Stimulated activated CD4-positive, alpha-beta T cell treated with anti-CD3 and anti-CD28 coated beads, Interleukin-12 subunit alpha, Interleukin-12 subunit beta, amount 100 ng/mL, for 24 hours (primary cell): ENCODE results near the gene RASIP1.
"Not testable (repeated sequence)": the region's sequence is repeated elsewhere in the genome, so short reads cannot be mapped to it uniquely, and the experiment has no call there.

Experiments used
- DNase-seq, 2 experiments: peaks; one replicate each; pipeline ENCODE4 v3.0.0-alpha.2; 2020; ENCODE audit warnings: low read depth in 2 of 2

Gene RASIP1, protein sequence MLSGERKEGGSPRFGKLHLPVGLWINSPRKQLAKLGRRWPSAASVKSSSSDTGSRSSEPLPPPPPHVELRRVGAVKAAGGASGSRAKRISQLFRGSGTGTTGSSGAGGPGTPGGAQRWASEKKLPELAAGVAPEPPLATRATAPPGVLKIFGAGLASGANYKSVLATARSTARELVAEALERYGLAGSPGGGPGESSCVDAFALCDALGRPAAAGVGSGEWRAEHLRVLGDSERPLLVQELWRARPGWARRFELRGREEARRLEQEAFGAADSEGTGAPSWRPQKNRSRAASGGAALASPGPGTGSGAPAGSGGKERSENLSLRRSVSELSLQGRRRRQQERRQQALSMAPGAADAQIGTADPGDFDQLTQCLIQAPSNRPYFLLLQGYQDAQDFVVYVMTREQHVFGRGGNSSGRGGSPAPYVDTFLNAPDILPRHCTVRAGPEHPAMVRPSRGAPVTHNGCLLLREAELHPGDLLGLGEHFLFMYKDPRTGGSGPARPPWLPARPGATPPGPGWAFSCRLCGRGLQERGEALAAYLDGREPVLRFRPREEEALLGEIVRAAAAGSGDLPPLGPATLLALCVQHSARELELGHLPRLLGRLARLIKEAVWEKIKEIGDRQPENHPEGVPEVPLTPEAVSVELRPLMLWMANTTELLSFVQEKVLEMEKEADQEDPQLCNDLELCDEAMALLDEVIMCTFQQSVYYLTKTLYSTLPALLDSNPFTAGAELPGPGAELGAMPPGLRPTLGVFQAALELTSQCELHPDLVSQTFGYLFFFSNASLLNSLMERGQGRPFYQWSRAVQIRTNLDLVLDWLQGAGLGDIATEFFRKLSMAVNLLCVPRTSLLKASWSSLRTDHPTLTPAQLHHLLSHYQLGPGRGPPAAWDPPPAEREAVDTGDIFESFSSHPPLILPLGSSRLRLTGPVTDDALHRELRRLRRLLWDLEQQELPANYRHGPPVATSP

DNA sequence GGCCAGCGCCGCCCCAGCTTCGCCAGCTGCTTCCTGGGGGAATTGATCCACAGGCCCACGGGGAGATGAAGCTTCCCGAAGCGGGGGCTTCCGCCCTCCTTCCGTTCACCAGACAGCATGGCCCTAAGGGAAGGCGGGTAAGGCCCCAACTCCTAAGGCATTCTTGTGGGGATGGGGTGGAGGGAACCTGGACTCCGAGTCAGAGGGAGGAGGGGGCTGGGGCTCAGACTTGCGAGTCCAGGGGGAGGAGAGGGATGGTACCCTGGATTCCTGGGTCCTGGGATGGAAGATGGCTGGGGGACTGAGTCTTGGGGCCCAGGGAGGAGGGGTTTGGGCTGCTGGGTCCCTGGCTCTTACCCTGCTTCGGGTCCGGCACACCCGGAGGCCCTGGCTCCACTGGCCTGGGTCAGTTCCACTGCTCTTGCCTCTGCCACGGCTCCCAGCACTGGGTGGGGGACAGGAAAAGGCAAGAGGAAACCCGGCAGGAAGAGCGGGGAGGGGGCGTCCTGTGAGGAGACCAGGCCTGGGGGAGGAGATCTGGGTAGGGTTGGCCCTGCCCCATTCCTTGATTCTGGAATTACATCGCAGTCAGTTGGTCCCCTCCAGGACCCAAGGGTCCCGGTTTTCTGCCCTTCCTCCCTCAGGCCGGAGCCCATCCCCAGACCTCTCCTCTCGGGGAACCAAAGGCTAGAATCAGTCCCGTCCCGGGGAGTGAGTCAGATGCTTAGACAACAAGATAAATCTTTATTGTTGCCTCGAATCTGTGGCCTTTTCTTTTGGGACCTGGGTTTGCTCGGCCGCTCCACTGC, at the start of gene RASIP1:
TSS of gene RASIP1 (minus strand) at position 447 of the 809 bp plus-strand sequence. CDS start at position 119, 328 bp downstream.
- no peak for DNase-seq

DNA sequence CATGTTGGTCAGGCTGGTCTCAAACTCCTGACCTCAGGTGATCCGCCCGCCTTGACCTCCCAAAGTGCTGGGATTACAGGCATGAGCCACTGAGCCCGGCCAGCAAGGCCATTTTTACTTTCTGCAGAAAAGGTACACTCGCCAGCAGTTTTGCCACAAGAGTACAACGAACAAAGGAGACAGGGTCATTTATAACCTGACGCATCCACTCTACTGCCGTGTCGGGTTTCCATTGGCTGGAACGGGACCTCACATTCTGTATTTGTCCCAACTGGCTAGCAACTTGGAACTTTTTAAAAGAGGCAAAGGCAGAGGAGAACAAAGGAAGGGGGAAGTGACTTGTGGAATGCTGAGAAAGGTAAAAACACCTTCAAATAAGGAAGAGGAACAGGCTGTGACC, 46.9 kb upstream of the RASIP1 start:
- DNase-seq: not testable (repeated sequence)

DNA sequence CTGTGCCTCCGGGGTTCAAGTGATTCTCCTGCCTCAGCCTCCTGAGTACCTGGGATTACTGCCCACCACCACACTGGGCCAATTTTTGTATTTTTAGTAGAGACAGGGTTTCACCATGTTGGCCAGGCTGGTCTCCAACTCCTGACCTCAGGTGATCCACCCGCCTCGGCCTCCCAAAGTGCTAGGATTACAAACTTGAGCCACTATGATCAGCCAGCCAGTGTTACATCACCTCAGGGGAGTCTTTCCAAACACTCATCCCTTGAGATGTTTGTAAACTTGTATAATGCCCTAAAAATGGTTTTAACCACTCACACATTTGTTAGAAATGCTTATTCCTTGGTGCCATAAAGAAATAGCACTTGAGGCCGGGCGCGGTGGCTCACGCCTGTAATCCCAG, 46.0 kb upstream of the RASIP1 start:
- DNase-seq: not testable (repeated sequence)

DNA sequence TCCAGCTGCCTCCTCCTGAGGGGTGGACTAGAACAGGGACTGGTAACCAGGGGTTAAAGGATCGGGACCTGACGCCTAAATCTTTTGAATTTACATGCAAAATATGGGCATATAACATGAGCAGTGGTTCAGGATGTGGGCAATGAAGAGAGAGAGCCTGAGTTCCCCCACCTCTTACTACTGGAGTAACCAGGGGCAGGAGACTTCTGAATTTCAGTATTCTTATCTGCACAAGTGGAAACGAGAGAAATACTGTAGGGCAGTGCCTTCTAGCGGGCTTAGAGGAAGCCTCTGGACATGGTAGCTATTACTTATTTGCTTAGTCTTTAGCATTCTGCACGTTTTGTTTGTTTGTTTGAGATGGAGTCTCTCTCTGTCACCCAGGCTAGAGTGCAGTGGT, 44.1 kb upstream of the RASIP1 start:
- DNase-seq: no peak

DNA sequence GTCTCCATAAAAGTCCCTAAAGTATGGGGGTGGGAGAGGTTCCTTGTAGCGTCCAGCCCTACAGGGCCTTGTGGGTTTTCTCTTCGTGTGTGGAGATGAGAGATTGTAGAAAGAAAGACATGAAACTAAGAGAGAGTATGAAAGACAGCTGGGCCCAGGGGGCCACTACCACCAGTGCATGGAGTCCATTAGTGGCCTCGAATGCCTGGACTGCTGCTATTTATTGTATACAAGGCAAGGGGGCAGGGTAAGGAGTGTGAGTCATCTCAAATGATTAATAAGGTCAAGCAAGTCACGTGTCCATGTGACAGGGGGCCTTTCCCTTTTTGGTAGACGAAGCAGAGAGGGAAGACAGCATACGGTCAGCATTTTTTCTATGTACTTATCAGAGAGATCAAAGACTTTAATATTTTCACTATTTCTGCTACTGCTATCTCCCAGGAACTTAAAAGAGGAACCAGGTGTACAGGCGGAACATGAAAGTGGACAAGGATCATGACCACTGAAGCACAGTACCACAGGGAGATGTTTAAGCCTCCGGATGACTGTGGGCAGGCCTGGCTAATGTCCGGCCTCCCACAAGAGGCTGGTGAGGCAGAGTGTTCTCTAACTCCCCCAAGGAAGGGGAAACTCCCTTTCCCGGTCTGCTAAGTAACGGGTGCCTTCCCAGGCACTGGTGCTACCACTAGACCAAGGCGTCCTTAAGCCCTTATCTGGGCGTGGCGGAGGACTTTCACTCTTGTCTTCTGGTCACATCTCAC, 40.4 kb upstream of the RASIP1 start:
- DNase-seq: no peak

DNA sequence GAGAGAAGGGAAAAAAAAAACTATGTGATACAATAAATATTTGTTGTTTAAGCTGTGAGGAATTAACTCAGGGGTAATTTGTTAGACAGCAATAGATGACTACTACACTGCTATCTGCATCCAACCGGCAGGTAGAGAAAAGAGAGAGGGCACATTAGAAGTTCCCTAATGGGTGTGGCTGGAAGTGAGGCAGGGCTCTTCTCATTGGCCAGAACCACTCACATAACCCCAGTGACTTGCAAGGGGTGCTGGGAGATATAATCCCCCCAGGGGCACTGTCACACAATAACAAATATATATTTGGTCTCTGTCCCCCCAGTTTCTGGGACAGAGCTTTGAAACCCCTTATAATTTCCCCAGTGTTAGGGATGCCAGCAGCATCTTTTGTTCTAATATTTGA, 39.2 kb upstream of the RASIP1 start:
- no peak for DNase-seq

DNA sequence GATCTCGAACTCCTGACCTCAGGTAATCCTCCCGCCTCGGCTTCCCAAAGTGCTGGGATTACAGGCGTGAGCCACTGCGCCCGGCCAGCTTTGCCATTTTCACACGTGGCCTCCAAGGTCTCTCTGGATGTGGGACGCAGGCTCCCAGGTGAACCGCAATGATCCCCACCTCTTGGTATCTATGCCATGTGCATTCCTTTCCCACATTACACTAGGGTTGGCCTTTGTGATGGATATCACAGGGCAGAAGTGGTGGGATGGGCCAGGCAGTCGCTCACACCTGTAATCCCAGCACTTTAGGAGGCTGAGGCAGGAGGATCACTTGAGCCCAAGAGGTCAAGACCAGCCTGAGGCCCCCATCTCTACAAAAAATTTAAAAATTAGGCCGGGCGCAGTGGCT, 37.3 kb upstream of the RASIP1 start:
- no peak for DNase-seq

DNA sequence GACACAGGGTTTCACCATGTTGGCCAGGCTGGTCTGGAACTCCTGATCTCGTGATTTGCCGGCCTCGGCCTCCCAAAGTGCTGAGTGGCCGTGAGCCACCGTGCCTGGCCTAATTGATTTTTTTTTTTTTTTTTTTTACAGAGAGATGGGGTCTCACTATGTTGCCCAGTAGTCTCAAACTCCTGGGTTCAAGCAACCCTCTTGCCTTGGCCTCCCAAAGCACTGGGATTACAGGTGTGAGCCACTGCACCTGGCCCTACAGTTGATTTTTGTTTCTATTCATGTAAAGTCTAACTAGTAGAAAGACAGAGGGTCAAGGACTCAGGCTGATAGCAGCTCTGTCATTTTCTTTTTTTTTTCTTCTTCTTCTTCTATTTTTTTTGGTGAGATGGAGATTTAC, 36.7 kb upstream of the RASIP1 start:
- no peak for DNase-seq

DNA sequence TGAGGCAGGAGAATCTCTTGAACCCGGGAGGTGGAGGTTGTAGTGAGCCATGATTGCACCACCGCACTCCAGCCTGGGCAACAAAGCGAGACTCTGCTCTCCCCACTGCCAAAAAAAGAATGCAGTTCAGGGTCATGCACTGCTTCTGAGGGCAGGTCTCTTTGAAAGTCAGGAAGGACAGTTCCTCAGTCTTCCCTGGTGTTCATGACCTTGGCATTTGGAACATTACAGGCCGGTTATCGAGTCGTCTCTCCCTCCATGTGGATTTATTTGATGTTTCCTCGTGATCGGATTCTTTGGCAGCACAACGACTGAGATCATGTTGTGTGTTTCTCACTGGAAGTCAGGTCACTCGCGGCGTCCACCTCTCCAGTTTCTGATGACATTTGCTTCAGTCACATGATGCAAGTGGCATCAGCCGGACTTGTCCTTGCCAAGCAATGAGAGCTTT, 32.1 kb upstream of the RASIP1 start:
- no peak for DNase-seq

DNA sequence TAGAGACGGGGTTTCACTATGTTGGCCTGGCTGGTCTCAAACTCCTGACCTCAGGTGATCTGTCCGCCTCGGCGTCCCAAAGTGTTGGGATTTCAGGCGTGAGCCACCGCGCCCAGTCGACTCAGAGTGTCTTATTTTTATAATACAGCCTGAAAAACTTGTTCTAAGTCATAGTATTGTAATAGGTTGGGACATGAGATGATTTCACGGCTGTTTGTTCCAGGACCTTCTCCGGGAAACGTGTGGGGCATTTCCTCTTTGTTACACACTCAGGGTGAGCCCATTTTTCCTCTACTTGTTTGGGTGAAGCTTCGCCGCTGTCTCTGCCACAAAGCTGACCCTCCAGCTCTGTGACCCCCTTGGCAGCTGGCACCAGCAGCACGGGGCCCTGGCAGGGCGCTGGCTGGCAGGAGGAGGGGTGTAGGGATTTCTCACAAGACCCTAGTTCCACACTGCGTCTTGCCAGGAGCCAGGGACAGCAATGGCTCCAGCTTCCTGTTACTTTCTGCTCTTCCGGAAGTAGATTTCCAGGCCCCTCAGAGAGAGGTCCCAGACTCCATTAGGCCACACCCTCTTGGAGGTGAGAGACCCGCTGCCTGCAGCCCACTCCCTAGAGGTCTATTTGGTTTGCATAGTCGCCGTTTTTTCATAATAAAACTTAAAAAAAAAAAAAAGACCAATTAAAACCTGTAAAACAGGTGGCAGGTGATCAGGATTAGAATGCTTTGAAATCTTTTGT, 30.5 kb upstream of the RASIP1 start:
- DNase-seq: no peak

DNA sequence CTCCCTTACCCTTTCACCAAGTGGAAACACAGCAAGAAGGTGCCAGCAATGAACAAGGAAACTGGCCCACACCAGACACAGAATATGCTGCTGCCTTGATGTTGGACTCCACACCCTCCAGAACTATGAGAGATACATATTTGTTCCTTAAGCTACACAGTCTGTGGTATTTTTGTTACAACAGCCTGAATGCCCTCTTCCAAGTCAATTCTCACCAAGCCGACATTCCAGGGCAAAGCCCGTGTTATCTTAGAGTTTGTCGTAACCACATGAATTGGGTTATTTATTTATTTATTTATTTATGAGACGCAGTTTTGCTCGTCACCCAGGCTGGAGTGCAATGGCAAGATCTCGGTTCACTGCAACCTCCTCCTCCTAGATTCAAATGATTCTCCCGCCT, 29.9 kb upstream of the RASIP1 start:
- no peak for DNase-seq

DNA sequence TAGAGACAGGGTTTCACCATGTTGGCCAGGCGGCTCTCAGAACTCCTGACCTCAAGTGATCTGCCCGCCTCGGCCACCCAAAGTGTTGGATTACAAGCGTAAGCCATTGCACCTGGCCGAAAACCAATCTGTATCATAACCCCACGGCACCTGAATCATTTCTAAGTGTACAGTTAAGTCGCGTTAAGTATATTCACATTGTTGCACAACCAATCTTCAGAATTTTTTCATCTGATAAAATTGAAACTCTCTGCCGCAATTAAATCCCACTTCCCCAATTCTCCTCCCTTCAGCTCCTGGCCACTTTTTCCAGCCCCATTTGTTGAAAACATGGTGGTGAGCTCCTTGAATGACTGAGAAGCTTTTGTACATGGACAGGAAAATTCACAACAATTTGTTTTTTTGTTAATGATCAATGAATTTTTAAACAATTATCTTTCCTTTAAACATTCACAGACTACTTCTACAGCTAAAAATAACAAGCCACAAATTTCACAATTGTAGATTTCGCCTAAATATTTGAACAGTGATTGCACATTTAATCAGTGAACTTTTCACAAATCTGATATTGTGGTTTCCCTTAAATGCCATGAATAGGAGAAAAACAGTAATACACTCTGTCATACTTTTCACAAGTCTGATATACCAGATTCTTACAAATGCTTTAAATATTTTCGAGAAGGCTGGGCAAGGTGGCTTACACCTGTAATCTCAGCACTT, 28.7 kb upstream of the RASIP1 start:
- DNase-seq: no peak

DNA sequence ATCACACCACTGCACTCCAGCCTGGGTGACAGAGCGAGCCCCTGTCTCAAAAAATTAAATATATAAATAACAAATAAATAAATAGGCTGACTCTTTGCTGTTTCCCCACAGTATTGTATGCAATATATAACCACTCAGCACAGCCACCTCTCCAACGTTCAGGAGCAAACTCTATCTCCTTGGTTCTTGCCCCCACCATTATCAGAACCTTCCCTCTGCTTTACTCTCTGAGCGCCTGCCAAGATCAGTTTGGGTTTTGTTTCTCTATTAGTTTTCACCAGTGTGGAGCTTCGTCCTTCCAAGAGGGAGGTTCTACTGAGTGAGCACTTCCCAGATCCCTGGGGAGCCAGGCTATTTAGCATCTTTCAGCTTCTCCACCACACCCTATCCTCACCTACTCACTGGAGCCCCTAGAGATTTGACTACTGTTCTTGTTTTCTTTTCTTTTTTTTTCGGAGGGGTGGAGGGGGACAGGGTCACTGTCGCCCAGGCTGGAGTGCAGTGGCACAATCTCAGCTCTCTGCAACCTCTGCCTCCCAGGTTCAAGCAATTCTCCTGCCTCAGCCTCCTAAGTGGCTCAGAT, 27.9 kb upstream of the RASIP1 start:
- DNase-seq: not testable (repeated sequence)

DNA sequence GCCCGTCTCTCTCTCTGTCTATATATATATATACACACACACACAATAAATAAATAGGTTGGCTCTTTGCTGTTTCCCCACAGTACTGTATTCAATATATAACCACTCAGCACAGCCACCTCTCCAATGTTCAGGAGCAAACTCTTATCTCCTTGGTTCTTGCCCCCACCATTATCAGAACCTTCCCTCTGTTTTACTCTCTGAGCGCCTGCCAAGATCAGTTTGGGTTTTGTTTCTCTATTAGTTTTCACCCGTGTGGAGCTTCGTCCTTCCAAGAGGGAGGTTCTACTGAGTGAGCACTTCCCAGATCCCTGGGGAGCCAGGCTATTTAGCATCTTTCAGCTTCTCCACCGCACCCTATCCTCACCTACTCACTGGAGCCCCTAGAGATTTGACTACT, 25.4 kb upstream of the RASIP1 start:
- not testable (repeated sequence) for DNase-seq

DNA sequence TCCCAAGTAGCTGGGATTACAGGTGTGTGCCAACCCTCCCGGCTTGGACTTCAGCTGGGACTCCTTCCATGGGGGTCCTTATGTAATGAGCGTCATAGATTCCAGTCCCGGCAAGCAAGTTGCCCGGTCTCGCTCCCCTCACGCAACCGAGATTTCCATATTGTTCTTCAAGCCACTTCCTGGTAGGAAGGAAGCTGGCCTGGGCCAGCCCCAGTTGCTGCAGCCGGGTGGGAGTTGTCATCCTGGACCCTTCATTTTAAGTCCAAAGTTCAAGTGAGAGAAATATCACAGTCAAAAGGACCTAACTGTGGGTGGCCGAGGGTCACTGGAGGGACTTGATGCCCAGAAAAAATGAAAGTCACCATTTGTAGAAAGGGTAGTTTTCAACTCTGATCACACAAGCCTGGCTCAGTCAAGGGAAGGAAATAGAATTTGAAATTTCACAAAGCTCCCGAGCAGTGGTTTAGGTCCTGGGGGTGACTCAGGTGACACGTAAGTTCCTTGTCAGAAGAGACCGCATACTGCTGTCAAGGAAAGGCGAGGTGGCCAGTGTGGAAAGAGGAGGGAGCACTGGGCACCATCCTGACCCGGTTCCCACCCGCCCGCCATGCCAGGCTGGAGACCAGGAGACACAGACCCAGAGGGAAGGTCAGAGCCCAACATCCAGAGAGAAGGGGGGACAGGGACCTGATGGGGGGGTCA, 20.2 kb upstream of the RASIP1 start:
- no peak for DNase-seq

DNA sequence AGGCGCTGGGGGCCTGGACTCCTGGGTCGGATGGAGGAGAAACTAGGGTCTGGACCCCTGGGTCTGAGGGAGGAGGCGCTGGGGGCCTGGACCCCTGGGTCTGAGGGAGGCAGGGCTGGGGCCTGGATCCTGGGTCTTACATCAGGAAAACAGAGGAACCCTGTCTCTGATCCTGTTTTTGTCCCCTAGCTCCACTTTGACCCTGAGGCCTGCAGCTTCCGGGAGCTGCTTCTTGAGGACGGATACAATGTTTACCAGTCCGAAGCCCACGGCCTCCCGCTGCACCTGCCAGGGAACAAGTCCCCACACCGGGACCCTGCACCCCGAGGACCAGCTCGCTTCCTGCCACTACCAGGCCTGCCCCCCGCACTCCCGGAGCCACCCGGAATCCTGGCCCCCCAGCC, 17.3 kb upstream of the RASIP1 start:
- DNase-seq: no peak

DNA sequence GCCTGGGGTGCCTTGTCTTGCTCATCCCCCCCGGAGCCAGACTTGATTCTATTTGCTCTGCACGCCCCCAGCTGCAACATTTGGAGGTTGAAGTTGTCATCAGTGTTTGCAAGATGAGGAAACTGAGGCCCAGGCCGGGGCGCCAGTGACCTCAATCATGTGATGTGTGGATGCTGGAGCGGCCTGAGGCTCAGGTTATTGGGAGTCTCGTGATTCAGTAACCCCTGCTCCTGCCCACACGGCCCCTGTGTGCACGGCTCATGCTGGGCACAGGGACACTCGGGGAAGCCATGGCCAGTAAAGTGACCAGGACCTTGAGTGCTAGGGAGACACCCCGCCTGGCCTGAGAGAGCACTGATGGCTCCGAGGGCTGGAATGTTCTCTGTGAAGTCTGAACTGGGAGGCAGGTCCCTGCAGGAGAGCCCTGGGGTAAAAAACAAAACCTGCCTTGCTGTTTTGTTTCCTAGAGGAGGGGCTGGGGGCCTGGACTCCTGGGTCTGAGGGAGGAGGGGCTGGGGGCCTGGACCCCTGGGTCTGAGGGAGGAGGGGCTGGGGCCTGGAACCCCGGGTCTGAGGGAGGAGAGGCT, 16.8 kb upstream of the RASIP1 start:
- DNase-seq: no peak

DNA sequence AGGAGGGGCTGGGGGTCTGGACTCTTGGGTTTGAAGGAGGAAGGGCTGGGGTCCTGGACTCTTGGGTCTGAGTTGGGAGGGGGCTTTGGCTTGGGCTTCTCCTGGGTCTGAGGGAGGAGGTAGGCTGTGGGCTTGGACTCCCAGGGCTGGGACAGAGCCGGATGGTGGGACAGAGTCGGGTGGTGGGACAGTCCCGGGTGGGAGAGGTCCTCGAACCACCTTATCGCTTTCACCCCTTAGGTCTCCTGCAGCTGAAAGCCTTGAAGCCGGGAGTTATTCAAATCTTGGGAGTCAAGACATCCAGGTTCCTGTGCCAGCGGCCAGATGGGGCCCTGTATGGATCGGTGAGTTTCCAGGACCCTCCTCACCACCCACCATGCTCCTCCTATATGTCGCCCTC, 16.3 kb upstream of the RASIP1 start:
- DNase-seq: no peak
